HEK293T (cell line): ENCODE data around the gene MED27.

ENCODE experiments used
- CTCF ChIA-PET: fragments of 350-600 bp; formaldehyde crosslinking; extraction: SDS; loops from one replicate; lab custom pipeline; 2021; ENCODE audit warnings: antibody characterized with exemption, inconsistent platforms; lab: Yijun Ruan, JAX
- POLR2A ChIA-PET: fragments of 350-600 bp; formaldehyde crosslinking; extraction: SDS; loops from one replicate; lab custom pipeline; 2020; ENCODE audit warnings: antibody characterized with exemption, inconsistent platforms; lab: Yijun Ruan, JAX
- DNase-seq: peaks from one replicate; pipeline ENCODE4 v3.0.0; 2012; ENCODE audit warnings: mixed read lengths; ENCODE audit errors: extremely low spot score
- ARNT ChIP-seq: fragments of 450-650 bp; IDR thresholded peaks from 2 replicates; pipeline ENCODE4 v1.6.1; 2017; ENCODE audit warnings: mild to moderate bottlenecking
- BHLHE40 ChIP-seq: fragments of 450-650 bp; IDR thresholded peaks from 2 replicates; pipeline ENCODE4 v1.6.1; 2016; ENCODE audit warnings: mild to moderate bottlenecking, moderate library complexity, borderline replicate concordance
- CTBP1 ChIP-seq: fragments of 450-650 bp; IDR thresholded peaks from 2 replicates; pipeline ENCODE4 v1.6.1; 2016; ENCODE audit warnings: borderline replicate concordance
- ELF4 ChIP-seq: fragments of 450-650 bp; IDR thresholded peaks from 2 replicates; pipeline ENCODE4 v1.6.1; 2017; ENCODE audit warnings: antibody characterized with exemption
- FOXA1 ChIP-seq: fragments of 450-650 bp; IDR thresholded peaks from 2 replicates; pipeline ENCODE4 v1.6.1; 2016; ENCODE audit warnings: mild to moderate bottlenecking
- FOXK2 ChIP-seq: fragments of 450-650 bp; IDR thresholded peaks from 2 replicates; pipeline ENCODE4 v1.6.1; 2016; ENCODE audit warnings: mild to moderate bottlenecking
- FOXM1 ChIP-seq: fragments of 450-650 bp; IDR thresholded peaks from 2 replicates; pipeline ENCODE4 v1.6.1; 2017; ENCODE audit warnings: mild to moderate bottlenecking, borderline replicate concordance
- HDGF ChIP-seq: fragments of 450-650 bp; IDR thresholded peaks from 2 replicates; pipeline ENCODE4 v1.6.1; 2017; ENCODE audit warnings: antibody characterized with exemption, borderline replicate concordance
- L3MBTL2 ChIP-seq: fragments of 450-650 bp; conservative IDR thresholded peaks from 2 replicates; pipeline ENCODE4 v1.6.1; 2016; ENCODE audit warnings: mild to moderate bottlenecking
- LEF1 ChIP-seq: fragments of 450-650 bp; IDR thresholded peaks from 2 replicates; pipeline ENCODE4 v1.6.1; 2017; ENCODE audit warnings: mild to moderate bottlenecking, borderline replicate concordance
- NFRKB ChIP-seq: fragments of 450-650 bp; IDR thresholded peaks from 2 replicates; pipeline ENCODE4 v1.6.1; 2016; ENCODE audit warnings: mild to moderate bottlenecking, moderate library complexity
- PKNOX1 ChIP-seq: fragments of 450-650 bp; IDR thresholded peaks from 2 replicates; pipeline ENCODE4 v1.6.1; 2016
- SP1 ChIP-seq: fragments of 450-650 bp; IDR thresholded peaks from 2 replicates; pipeline ENCODE4 v1.6.1; 2017
- SUZ12 ChIP-seq: fragments of 450-650 bp; IDR thresholded peaks from 2 replicates; pipeline ENCODE4 v1.6.1; 2016; ENCODE audit warnings: mild to moderate bottlenecking
- TARDBP ChIP-seq: fragments of 450-650 bp; IDR thresholded peaks from 2 replicates; pipeline ENCODE4 v1.6.1; 2016
- ZNF384 ChIP-seq: fragments of 450-650 bp; IDR thresholded peaks from 2 replicates; pipeline ENCODE4 v1.6.1; 2016

MED27 gene

GRCh38 chr9:131918481-131918880, 161.2 kb downstream of the MED27 start:
- CTCF ChIA-PET = no interaction called here
- no peak for TF ChIP-seq CTBP1
- TF ChIP-seq LEF1 = no peak
- no peak for TF ChIP-seq ELF4
- TF ChIP-seq L3MBTL2 = no peak
- no peak for TF ChIP-seq FOXM1
- TF ChIP-seq HDGF = no peak
- TF ChIP-seq ZNF384 = no peak
- TF ChIP-seq FOXA1 = no peak
- TF ChIP-seq PKNOX1 = no peak
- TF ChIP-seq SUZ12 = no peak
- TF ChIP-seq NFRKB = no peak
- no peak for TF ChIP-seq BHLHE40
- no peak for TF ChIP-seq ARNT
- no peak for TF ChIP-seq SP1
- no peak for TF ChIP-seq TARDBP
- DNase-seq = no peak
- POLR2A ChIA-PET = no interaction called here

GRCh38 chr9:131917009-131917408, 162.7 kb downstream of the MED27 start:
- no peak for DNase-seq

GRCh38 chr9:131915181-131915580, 164.5 kb downstream of the MED27 start:
- no peak for DNase-seq
- ChIA-PET CTCF (no interaction called here), POLR2A (no interaction called here)
- TF ChIP-seq LEF1 (no peak), SP1 (no peak), FOXK2 (no peak), ELF4 (no peak), FOXA1 (no peak), ZNF384 (no peak), FOXM1 (no peak), SUZ12 (no peak), PKNOX1 (no peak), TARDBP (no peak), NFRKB (no peak), ARNT (no peak), L3MBTL2 (no peak), BHLHE40 (no peak), CTBP1 (no peak), HDGF (no peak)

More at GRCh38 chr9:131917009-131917408, 162.7 kb downstream of the MED27 start:
- no peak for TF ChIP-seq TARDBP
- TF ChIP-seq FOXA1 = no peak
- TF ChIP-seq L3MBTL2 = no peak
- no peak for TF ChIP-seq CTBP1
- TF ChIP-seq ARNT = no peak
- TF ChIP-seq BHLHE40 = no peak
- TF ChIP-seq ZNF384 = no peak
- no peak for TF ChIP-seq ELF4
- no peak for TF ChIP-seq PKNOX1
- no peak for TF ChIP-seq FOXK2
- TF ChIP-seq LEF1 = no peak
- no peak for TF ChIP-seq FOXM1
- no peak for TF ChIP-seq SUZ12
- no peak for TF ChIP-seq NFRKB
- CTCF ChIA-PET = no interaction called here
- POLR2A ChIA-PET = no interaction called here

- ChIA-PET CTCF (no interaction called here), POLR2A (no interaction called here)
- no peak for TF ChIP-seq SUZ12
- no peak for TF ChIP-seq FOXK2
- TF ChIP-seq ELF4 = no peak
- no peak for TF ChIP-seq TARDBP
- no peak for TF ChIP-seq CTBP1
- TF ChIP-seq BHLHE40 = no peak
- TF ChIP-seq SP1 = no peak
- no peak for DNase-seq
Observed at GRCh38 chr9:131912671-131913070, 167.0 kb downstream of the MED27 start.

GRCh38 chr9:131912069-131912468, 167.6 kb downstream of the MED27 start:
- POLR2A ChIA-PET = no interaction called here
- TF ChIP-seq ARNT (no peak), FOXM1 (no peak), ELF4 (no peak), LEF1 (no peak), PKNOX1 (no peak), FOXK2 (no peak), NFRKB (no peak), SUZ12 (no peak), SP1 (no peak), ZNF384 (no peak), TARDBP (no peak)
- DNase-seq = no peak
- CTCF ChIA-PET = no interaction called here

- ChIA-PET CTCF (no interaction called here), POLR2A (no interaction called here)
- TF ChIP-seq PKNOX1 (no peak), CTBP1 (no peak), ARNT (no peak)
- no peak for DNase-seq
Observed at GRCh38 chr9:131910572-131910971, 169.1 kb downstream of the MED27 start.
